HG02970 (cell line): ENCODE measurements around the gene DOHH.
"Not testable (repeated sequence)": the region's sequence is repeated elsewhere in the genome, so short reads cannot be mapped to it uniquely, and the experiment has no call there.

ENCODE experiments used
- ATAC-seq: cut with Tn5 transposase; IDR thresholded peaks from one replicate; pipeline ENCODE4 v1.9.1; 2021; ENCODE audit warnings: mild to moderate bottlenecking, moderate library complexity, moderate number of reproducible peaks; ENCODE audit not compliant: unreplicated experiment, low FRiP score

The DOHH gene

DNA sequence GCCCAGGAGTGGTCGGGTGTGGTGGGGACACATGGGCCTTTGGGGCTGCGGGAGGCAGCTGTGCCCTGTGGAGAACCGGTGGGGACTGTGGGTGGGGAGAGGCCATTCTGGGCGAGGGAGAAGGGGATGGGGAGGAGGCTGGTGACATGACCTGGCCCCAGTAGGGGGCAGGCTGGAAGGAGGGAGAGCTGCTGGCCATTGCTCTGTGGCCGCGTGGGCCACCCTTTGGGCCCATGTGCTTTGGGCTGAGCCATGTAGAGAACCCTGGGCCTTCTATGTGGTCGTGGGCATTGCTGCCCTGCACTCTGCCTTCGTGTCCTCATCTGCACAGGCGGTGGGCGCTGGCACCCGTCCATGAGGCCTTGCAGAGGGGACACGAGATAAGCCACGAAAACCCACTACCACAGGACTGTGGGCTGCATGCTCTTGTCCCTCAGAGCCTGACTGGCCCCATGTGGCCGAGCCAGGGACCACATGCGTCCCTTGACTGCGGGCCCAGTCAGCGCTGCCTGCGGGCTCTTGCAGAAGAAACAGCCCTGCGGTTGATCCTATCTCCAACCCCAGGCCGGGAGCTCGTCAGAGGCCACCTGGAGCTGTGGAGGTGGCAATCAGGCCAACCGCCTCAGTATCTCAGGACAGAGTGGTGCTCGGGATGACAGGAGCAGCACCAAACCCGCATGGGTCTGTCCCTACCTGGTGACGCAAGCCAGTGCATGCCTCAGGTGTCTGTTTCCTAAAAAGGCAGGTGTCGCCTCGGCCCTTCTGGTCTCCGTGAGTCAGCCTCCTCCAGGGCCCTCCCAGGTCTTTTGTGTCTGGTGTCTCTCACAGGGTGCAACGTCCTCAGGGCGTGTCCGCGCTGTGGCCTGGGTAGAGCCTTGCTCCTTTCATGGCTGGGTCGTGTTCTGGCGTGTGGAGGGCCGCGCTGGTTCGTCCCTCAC, 20.0 kb upstream of the DOHH start:
- no peak for ATAC-seq

DNA sequence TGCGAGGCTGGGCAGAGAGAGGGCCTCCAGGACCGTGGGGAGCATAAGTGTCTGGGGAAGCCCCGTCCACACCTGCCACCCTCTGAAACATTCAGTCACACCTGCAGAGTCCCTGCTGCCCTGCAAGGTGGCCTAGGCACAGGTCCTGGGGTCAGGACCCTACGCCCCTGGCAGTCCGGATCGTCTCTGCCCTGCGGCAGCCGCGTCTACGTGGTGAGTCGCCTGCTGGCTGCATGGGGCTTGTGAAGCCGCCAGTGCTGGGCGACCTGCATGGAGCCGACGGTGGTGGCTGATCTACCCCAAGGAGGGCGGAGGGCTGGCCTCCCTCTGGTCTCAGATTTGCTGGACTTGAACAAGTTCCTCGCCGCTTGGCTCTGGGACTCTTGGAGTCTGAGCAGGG, 18.7 kb upstream of the DOHH start:
- ATAC-seq = no peak

DNA sequence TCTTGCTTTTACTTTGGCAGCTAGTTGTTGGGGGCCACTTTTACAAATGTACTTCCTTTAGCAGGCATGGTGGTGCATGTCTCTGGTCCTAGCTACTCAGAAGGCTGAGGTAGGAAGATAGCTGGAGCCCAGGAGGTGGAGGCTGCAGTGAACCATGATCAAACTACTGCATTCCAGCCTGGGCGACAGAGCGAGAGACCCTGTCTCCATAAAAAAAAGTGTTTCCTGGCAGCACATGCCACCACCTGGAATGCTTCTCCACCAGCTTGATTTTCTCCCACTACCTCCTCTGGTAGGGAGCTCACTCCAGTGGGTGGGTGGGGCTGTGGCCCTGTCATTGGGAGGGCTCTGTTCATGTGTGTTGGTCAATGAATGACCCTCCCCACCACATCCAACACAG, 18.2 kb upstream of the DOHH start:
- ATAC-seq = no peak

DNA sequence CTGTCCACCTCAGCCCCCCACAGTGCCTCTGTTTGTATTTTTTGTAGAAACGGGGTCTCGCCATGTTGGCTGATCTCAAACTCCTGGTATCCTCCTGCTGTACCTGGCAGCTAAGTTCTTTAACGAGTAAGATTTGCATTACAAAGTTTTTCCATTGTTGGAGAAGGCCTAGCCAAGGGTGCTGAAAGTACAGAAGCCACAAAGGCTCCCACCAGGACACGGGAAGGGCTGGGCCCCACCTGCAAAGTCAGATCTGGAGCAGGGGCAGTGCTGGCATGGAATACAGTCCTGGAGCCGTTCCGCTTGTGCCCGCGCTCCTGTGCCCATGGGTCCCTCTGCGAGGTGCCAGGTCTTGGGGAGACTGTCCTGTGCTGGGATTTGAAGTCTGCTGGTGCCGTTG, 17.8 kb upstream of the DOHH start:
- ATAC-seq = no peak

DNA sequence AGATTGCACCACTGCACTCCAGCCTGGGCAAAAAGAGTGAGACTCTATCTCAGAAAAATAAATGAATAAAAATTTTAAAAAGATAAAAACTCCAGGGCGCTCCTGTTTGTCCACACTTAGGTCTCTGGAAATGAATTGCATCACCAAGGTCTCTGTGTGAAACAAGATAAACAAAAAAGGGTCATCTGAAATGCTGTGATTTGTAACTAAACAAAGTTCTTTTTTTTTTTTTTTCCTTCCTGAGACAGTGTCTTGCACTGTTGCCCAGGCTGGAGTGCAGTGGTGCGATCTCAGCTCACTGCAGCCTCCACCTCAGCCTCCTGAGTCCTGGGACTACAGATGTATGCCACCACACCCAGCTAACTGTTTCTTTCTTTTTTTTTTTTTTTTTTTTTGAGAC, 17.2 kb upstream of the DOHH start:
- no peak for ATAC-seq

DNA sequence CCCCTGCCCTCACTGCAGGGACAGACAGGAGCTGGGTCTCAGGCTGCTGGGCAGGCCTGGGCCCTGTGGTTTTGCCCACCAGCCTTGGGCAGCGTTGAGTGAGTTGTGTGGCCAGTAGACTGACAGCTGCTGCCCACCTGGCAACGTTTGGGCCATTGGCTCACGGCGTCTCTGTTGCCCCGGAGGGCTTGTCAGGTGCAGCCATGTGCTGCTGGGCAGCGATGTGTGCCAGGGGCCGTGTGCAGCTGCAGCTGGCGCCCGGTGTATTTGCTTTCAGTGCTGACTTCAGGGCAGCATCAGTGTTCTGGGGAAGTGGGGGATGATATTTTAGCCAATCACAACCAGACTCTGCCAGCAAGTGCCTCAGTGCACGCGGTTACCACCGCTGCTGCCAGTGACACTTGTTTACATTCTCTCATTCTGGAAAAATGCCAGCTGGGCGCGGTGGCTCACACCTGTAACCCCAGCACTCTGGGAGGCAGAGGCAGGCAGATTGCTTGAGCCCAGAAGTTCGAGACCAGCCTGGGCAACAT, 16.3 kb upstream of the DOHH start:
- ATAC-seq = no peak

DNA sequence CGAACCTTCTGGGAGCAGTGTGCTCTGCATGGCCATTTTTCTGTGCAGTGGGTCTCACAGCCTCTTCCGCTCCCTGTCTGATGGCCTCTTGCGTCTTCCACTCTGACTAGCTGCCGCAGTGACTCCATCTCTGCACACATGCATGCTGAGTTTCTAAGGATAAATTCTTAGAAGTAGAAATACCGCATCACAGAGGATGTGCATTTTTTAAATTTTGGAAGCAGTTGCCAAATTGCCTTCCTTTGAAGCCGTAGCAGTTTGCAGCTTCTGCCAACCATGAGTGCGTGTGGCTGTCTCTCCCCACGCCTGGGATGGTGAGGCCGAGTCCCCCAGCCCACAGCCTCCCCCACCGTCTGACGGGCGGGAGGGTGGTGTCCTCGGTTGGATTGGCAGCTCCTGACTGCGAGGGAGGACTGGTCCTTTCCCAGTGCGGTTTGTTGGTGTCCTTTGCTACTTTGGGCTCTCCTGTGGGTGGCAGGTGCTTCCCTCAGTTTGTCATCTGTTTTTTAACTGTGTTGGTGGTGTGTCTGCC, 15.5 kb upstream of the DOHH start:
- ATAC-seq = no peak

DNA sequence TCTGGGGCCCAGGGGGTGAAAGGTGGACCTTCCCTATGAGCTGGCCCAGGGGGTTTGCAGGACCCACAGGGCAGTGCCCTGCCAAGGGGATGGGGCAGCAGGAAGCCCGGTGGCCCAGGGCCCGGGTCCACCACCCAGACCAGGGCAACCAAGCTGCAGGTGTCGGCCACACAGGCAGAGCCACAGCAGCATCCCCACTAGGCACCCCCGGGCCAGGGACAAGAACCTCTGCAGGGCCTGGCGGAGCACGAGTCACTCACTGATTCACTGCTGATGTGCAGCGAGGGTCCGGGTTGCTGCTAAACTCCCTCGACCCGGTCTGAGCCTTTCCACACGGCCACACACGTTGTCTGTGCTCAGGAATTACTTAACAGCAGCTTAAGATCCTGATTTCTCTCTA, 14.5 kb upstream of the DOHH start:
- no peak for ATAC-seq

DNA sequence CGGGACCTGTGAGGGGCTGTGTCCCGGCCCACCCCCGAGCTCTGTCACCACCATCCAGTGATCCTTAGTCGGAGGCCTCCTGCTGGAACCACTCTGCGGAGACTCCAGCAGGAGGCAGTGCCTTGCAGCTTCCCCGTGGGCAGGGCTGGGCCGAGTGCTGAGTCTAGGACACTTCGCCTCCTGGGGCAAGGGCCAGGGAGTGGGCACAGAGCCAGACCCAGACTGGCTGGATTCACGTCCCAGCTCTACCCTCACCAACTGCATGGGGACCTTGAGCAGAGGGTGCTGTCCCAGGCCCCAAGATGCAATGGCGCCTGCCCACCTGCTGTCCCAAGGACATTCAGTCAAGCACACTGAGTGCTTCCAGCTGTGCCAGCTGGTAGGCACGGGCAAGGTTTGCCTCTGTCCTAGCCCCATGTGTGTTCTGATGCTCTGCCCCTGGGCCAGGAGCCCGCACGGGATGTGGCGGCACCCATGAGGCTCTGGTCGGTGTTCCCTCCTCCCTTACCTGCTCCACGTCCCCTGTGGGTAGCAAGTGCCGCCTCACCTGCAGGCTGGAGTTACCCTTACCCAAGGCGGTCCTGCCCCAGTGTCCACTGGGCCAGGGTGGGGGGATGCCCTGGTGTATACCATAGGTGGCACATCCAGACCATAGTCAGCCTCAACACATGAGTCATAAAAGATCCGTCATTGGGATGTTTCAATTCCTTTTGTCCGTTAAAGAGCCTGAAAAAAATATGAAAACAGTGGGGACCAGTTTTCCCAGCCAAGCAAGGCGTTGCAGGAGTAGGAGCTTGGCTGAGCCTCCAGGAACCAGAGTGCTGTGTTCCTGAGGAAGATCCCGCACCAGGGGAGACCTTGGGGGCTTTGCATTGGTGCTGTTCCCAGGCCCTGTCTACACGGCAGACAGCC, 13.0 kb upstream of the DOHH start:
- ATAC-seq = no peak

DNA sequence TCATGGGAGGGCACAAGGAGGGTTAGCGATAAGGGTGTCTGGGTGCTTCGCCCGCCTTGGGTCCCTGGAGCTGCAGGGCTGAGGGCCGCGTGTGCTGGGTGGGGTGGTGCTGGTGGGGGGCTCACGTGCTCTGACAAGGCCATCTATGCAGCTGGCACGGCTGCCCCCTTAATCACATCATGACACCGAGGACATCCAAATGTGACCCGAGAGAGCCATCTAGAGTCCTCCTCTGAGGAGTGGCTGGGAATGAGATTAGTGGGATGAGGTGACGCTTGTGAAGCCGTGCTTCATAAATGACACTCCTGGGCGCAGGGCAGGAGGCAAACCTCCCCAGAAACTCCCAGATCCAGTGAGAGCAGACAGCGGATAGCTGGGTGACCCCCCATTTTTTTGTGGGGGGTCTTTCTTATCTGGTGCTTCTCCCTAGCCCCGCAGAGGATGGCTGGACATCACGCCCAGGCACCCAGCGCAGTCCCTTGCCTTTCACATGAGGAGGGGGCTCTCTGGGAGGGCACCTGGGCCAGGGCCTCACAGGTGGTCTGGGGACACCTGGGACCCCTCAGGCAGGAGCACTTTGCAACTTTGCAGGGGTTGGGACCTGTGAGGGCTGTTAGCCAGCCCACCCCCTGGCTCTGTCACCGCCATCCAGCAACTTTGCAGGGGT, 12.2 kb upstream of the DOHH start:
- ATAC-seq = no peak

DNA sequence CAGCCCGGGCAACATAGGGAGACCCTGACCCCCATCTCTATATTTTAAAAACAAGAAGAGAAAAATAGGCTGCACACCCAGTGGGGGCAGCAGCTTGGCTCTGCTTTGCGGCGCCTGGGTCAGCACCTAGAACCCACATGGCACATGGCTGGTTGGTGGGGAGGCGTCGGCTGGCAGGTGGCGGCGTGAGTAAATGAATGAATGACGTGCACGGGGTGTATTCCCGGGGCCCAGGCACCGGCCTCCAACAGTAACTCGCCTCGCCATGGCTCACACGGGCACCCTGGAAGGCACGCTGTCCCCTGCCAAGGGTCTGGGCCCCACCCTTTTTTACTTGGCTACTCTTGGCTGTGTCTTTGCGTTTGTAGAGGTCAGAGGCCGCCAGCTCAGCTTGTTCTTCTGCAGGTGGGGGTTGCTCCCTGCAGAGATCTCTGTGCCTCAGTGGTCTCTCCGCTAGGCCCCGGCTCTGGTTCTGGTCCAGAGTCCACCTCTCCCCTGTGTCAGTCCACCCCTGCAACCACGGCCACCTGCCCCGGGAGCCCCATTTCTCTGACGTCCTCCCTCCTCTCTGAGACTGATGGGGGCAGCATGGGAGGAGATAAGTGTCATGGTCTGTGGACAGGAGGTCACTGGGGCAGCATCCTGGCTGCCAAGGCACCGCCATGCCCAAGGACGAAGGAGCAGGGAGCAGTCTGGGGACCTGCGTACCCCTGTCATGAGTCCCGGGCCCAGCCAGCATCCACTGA, 11.2 kb upstream of the DOHH start:
- ATAC-seq = no peak

DNA sequence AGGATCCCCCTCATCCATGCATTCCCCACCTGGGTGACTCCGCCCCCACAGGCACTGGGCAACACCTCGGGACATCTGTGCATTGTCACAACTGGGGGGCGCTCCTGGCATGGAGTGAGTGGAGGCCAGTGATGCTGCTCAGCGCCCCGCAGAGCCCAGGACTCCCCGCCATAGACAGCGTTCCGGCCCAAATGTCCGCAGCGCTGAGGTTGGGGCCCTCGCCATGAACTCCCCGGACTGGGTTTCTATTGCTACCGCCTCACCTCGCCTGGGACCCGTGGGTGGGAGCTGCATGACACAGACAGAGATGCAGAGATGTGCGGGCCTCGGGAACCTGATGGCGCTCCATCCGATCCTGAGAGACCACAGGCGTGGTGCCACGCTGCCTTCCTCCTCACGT, 10.3 kb upstream of the DOHH start:
- no peak for ATAC-seq

DNA sequence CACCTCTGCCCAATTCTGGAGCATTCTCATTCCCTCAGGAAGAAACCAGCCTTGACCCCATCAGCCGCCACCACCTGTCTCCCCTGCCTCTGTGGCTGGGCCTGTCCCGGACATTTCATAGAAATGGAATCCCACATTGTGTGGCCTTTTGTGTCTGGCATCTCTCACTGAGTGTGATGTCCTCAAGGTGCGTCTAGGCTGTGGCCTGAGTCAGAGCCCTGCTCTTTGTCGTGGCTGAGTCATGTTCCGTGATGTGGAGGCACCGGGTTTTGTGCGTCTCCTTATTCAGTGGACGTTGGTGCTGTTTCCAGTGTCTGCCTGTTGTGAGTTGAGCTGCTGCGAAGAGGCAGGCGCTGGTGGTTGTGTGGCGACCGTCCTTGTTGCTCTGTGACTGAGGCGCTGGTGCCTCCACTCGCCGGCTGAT, 9.1 kb upstream of the DOHH start:
- no peak for ATAC-seq

DNA sequence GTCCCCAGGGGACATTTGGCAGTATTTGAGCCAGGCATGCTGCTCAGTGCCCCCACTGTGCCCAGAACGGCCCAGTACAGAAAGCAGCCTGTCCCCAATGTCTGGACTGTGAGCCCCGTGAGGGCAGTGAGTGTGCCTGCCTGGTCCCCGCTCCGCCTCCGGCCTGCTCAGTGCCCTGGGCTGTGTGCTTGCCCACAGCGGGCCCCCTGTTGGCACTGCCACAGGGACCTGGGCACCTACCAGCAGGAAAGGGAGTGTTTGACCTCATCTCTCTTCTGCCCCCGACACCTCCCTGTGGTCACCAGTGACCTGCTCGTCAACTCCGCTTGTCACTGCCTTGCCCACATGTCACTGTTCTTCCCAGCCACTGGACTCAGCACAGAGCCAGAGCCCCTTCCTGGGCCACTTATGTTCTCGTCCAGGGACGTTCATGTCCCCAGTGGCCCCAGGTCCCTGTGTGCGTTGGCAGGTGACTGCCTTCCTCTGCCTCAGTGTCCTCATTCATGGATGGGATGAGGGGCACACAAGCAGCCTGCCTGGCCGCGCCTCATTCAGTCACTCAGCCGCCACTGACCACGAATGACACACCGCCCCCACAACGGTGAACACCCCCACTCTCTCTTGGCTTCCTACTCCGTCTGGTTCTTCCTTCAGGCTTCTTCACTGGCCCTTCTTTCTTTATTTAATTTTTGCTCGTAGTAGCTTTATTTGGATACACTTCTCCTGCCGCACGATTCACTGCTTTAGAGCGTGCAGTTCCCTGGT, 8.5 kb upstream of the DOHH start:
- ATAC-seq = no peak

DNA sequence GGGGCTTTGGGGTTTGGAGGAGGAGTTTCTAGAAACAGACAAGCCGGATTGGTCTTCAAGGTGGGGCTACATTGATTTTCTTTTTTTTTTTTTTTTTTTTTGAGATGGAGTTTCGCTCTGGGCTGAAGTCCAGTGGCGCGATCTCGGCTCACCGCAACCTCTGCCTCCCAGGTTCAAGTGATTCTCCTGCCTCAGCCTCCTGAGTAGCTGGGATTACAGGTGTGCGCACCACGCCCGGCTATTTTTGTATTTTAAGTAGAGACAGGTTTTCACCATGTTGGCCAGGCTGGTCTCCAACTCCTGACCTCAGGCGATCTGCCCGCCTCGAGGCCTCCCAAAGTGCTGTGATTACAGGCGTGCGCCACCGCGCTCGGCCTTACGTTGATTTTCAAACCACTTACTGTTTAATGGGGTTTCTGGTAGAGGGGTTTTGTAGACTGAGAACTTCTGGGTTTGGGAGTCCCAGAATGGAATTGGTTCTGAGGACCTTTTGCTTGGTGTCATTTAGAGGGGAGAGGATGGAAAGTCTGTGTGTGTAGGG, 7.7 kb upstream of the DOHH start:
- ATAC-seq = not testable (repeated sequence)

DNA sequence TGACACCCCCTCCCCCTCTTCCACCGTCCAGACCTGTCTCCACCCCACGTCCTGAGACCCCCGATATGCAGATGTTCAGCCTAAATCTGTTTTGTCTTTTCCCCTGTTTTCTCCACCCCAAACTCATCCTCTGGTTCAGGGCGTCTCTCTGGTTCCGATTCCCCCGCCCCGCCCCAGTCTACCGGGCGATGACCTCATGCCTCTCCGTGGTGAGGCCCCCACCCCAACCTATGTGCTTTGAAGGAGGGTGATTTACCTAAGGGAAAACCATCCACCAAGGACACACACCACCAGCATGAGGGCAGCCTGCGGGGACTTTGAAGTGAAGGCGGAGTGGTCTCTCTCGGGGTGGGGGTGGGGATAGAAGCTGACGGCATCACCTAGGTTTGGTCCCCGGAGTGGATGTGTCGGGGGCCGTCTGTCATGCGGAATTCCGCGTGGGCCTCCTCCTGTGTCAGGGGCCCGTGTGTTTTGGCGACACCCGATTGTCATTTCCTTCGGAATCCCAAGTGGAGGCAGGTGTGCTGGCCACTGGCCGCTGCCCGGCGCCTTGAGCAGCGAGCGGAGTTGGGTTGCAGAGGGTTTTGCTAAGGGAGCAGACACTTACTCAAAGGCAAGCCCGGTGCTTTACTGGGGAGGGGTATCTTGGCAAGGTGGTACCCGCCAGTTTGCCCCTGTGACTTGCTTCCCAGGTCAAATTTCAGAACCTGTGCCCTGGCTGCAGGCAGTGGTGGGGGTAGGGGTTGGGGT, 7.1 kb upstream of the DOHH start:
- no peak for ATAC-seq

DNA sequence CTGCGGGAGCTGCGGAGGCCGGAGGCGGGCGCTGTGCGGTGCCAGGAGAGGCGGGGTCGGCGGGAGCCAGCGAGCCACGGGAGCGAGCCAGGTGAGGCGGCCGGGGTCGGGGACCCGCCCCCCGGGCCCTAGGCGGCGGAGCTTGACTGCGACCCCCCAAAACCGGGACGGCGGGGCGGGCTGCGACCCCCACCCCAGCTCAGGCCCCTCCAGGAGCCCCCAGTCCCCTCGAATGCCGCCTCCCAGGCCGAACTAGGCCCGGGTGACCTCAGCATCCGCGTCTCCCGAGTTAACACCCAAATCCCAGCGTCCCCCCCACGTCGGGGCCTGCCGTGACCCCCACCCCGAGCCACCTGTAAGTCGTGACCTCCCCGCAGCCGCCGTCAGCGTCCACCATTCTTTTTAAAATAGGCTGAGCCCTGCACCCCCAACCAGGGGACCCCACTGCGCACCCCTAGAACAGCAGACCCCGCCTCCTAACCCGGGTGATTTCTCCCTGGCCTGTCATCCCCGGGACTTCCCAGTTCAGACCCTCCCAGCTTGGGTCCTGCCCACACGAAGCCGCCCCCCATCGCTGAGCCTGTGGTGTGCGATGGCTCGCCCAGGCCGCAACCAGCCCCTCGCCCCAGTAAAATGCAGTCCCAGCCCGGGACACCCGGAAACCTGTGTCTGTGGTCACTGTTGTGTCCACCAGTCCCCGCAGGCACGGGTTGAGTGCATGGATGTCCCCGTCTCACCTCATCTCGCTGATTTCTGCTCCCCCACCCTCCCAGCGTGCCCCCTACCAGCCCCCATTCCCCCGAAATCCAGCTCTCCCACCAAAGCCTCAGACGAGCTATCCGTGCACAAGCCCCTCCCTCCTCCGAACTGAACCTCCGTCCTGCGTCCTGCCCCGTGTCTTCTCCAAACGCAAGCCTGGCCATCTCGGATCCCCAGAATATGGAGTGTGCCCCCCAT, 6.2 kb upstream of the DOHH start:
- peak; percentile 40 for ATAC-seq
